Posterior cingulate gyrus (tissue), 11 donors: ENCODE results near the gene TPCN1.

Experiments used
- DNase-seq, 10 donors: peaks; one replicate each; pipeline versions ENCODE4 v3.0.0 to v3.0.0-alpha.2; 2020 to 2021; ENCODE audit warnings: mixed read lengths in 3 of 10
- intact Hi-C: fragments of 100-400 bp; cut with DNase I; formaldehyde crosslinking; loops from one replicate; pipeline ENCODE4 v1.15.1; 2023

Gene TPCN1

GRCh38 chr12:113273053-113273725 lies 51.9 kb downstream of the TPCN1 start:
- intact Hi-C loops: no loop called here
- DNase-seq: peak in 3 of 10 donors; percentile 24 to 82 (median 75)

- DNase-seq: peak in 2 of 10 donors; percentile 11 to 15
- intact Hi-C loops: no loop called here
Measured at GRCh38 chr12:113274848-113275247, 53.6 kb downstream of the TPCN1 start.

- peak in 2 of 10 donors; percentile 19 to 76 for DNase-seq
- intact Hi-C loops: no loop called here
Measured at GRCh38 chr12:113276306-113276705, 55.0 kb downstream of the TPCN1 start.

GRCh38 chr12:113276946-113277500 lies 55.8 kb downstream of the TPCN1 start:
- peak in 2 of 10 donors; percentile 27 to 47 for DNase-seq
- intact Hi-C loops: no loop called here

- peak in 2 of 10 donors; percentile 25 to 43 for DNase-seq
- intact Hi-C loops: no loop called here
Measured at GRCh38 chr12:113277511-113277910, 56.2 kb downstream of the TPCN1 start.

- DNase-seq: peak in 2 of 10 donors; percentile 44 to 49
- intact Hi-C loops: no loop called here
Measured at GRCh38 chr12:113278141-113278540, 56.9 kb downstream of the TPCN1 start.

GRCh38 chr12:113278633-113279032 lies 57.4 kb downstream of the TPCN1 start:
- DNase-seq: peak in 2 of 10 donors; percentile 33 to 42
- intact Hi-C loops: no loop called here

GRCh38 chr12:113284751-113285150 lies 63.5 kb downstream of the TPCN1 start:
- intact Hi-C loops: no loop called here
- peak in 1 of 10 donors; percentile 14 for DNase-seq

- intact Hi-C loops: no loop called here
Measured at GRCh38 chr12:113285679-113286610, 64.7 kb downstream of the TPCN1 start.

GRCh38 chr12:113286712-113287111 lies 65.4 kb downstream of the TPCN1 start:
- DNase-seq: peak in 2 of 10 donors; percentile 56 to 65
- intact Hi-C loops: no loop called here

More at GRCh38 chr12:113285679-113286610, 64.7 kb downstream of the TPCN1 start:
- DNase-seq: peak in 2 of 10 donors; percentile 41 to 71

GRCh38 chr12:113287146-113287898 lies 66.1 kb downstream of the TPCN1 start:
- DNase-seq: peak in 2 of 10 donors; percentile 45 to 78
- intact Hi-C loops: no loop called here

GRCh38 chr12:113287899-113288282 lies 66.6 kb downstream of the TPCN1 start:
- peak in 2 of 10 donors; percentile 65 to 81 for DNase-seq
- intact Hi-C loops: no loop called here

GRCh38 chr12:113289361-113289760 lies 68.1 kb downstream of the TPCN1 start:
- intact Hi-C loops: no loop called here
- DNase-seq: no peak

GRCh38 chr12:113290506-113290905 lies 69.2 kb downstream of the TPCN1 start:
- DNase-seq: no peak
- intact Hi-C loops: loop anchor here (10.0 kb wide), 1 partner anchor 56 kb away; no protein-coding TSS in a partner anchor

- DNase-seq: peak in 2 of 10 donors; percentile 57 to 85
- intact Hi-C loops: loop anchor here (10.0 kb wide), 1 partner anchor 57 kb away; no protein-coding TSS in a partner anchor
Measured at GRCh38 chr12:113291586-113291985, 70.3 kb downstream of the TPCN1 start.

GRCh38 chr12:113292091-113292490 lies 70.8 kb downstream of the TPCN1 start:
- intact Hi-C loops: loop anchor here (10.0 kb wide), 1 partner anchor 57 kb away; no protein-coding TSS in a partner anchor
- DNase-seq: no peak

- DNase-seq: no peak
- intact Hi-C loops: loop anchor here (10.0 kb wide), 1 partner anchor 58 kb away; no protein-coding TSS in a partner anchor
Measured at GRCh38 chr12:113292547-113292946, 71.3 kb downstream of the TPCN1 start.

GRCh38 chr12:113293100-113293499 lies 71.8 kb downstream of the TPCN1 start:
- intact Hi-C loops: loop anchor here (10.0 kb wide), 1 partner anchor 58 kb away; no protein-coding TSS in a partner anchor
- peak in 1 of 10 donors; percentile 73 for DNase-seq

GRCh38 chr12:113295886-113296556 lies 74.8 kb downstream of the TPCN1 start:
- intact Hi-C loops: loop anchor here (10.0 kb wide), 1 partner anchor 61 kb away; no protein-coding TSS in a partner anchor
- DNase-seq: peak in 2 of 10 donors; percentile 35 to 79
